GM10248 (cell line): ENCODE results near the gene SP2.

ENCODE experiments used
- CTCF ChIA-PET: fragments of 300-600 bp; sonication (Branson Sonifier 250); formaldehyde crosslinking; extraction: SDS; loops from one replicate; lab custom pipeline; 2021; ENCODE audit warnings: antibody characterized with exemption; lab: Yijun Ruan, JAX
- POLR2A ChIA-PET: fragments of 350-650 bp; sonication (Branson Sonifier 250); formaldehyde crosslinking; extraction: SDS; loops from one replicate; lab custom pipeline; 2020; ENCODE audit warnings: antibody characterized with exemption; lab: Yijun Ruan, JAX
- DNase-seq: peaks from one replicate; pipeline ENCODE4 v3.0.0; 2012; ENCODE audit errors: extremely low spot score
- TF ChIP-seq, protein P1 (sequence below): IDR thresholded peaks from 2 replicates; pipeline ENCODE4 v1.5.1; 2012; ENCODE audit warnings: mild to moderate bottlenecking, low read depth; ENCODE audit errors: extremely low read depth, missing control alignments, control extremely low read depth

The SP2 gene

DNA sequence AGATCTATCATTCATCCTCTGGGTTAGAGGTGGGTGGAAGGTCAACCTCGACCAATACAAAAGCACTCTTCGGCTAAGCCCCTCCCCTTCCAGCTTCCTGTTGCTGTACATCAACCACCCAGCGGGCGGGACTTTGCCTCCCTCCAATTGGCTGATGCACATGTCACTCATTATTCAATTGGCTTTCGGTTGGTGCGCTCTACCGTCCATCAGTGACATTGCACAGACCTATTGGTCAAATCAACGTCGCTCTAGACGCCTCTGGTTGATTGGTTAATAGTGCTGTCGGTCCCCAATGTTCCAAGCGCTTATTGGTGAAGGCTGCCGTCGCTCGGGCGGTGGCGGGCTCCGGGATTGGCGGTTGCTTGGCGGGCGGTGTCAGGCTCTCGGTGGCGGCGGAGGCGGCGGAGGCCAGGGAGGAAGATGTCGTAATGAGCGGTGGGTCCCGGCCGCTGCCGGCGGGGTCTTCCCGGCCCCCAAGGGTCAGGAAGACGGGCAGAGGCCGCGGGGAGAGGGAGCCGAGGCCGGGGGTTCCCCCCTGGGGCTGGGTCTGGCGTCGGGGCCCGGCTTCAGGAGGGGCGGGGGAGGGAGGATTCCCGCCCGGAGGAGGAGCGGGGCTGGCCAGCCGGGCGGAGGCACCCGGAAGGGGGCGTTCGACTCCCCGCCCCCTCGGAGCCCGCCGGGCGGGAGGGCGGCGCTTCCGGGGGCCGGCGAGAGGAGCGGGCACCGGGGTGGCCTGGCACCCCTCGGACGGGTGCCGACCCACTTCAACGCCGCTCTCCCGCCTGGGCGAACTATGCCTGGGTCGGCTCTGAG lies at the start of gene SP2:
Gene SP2, plus strand, starts transcription at position 381 of the 816 bp plus-strand sequence. Its CDS starts 51 bp downstream, at position 432.
- peak; percentile 99 for DNase-seq
- ChIA-PET POLR2A (interaction anchor here (0.8 kb wide), 2 partner anchors 11 to 34 kb away, joined by 3 read pairs; no protein-coding TSS in a partner anchor), CTCF (interaction anchor here (0.8 to 18.7 kb wide), 9 partner anchors 12 to 75 kb away, joined by 3 to 687 read pairs (median 5); partner anchors contain the start of genes CDK5RAP3, LRRC46, MRPL10 and SCRN2)
- TF ChIP-seq, protein P1, sequence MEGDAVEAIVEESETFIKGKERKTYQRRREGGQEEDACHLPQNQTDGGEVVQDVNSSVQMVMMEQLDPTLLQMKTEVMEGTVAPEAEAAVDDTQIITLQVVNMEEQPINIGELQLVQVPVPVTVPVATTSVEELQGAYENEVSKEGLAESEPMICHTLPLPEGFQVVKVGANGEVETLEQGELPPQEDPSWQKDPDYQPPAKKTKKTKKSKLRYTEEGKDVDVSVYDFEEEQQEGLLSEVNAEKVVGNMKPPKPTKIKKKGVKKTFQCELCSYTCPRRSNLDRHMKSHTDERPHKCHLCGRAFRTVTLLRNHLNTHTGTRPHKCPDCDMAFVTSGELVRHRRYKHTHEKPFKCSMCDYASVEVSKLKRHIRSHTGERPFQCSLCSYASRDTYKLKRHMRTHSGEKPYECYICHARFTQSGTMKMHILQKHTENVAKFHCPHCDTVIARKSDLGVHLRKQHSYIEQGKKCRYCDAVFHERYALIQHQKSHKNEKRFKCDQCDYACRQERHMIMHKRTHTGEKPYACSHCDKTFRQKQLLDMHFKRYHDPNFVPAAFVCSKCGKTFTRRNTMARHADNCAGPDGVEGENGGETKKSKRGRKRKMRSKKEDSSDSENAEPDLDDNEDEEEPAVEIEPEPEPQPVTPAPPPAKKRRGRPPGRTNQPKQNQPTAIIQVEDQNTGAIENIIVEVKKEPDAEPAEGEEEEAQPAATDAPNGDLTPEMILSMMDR = no peak

DNA sequence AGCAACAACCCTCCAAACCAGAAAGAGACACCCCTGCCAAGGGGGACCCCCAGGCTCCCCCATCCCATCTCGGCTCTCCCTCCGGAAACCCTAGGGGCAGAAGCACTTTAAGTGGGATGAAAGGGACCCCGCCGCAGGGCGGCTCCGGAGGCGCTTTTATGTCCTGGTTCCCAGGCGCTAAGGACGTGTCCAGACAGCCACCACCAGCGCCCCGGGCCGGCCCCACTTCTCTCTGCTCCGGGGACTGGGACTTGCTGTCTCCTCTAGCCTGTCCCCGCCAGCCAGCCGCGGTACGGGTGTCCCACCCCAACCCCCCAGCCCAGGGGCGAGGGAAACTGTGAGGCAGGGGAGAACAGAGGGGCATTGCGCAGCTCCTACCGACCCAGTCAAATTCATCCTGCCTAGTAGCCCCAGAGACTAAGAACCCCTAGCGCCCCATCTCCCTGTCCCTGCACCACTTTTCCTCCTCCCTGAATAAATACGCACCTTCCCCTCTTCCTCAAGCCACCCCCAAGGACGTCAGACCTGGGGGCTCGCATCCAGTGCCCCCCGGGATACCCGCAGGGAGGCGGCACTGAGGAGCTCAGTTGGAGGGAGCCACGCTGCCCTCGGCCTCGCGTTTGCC lies 49.2 kb upstream of the SP2 start:
- TF ChIP-seq, protein P1 = no peak
- no peak for DNase-seq
- ChIA-PET POLR2A (no interaction called here), CTCF (interaction anchor here (0.8 to 25.0 kb wide), 13 partner anchors 9 to 171 kb away, joined by 3 to 687 read pairs (median 4); partner anchors contain the start of genes SP2 and SP6)

DNA sequence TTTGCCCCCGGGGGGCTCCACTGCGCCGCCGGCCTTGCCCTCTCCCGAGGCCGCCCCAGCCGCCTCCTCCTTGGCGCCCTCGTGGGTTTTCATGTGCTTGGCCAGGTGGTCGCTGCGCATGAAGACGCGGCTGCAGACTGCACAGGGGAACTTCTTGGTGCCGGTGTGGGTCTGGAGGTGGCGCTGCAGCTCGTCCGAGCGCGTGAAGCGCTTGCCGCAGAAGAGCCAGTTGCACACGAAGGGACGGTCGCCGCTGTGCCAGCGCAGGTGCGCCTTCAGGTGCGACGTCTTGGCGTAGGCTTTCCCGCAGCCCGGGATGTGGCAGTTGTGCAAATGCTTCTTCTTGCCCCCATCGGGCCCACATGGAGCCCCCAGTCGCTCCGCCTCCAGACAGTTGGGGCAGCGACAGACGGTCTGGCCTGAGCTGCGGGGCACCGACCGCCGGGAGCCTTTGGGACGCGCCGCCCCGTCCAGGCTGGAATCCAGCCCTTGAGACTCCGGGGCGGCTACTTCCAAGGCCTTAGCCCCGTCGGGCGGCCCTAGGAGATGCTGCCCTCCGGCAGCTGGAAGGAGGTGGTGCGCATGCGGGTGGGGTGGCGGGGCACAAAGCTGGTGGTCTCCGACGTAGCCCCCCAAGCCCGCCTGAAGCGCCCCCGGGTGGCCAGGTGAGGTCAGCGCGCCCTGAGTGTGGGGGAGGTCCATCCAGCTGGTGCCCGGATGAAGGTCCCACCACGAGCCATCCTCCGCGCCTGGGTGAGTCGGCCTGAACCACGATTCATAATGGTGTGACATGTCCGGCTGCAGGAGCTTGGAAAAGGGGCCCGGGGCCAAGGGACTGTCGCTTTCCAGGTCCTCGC lies 48.5 kb upstream of the SP2 start:
- CTCF ChIA-PET = interaction anchor here (0.8 to 25.0 kb wide), 15 partner anchors 8 to 170 kb away, joined by 3 to 687 read pairs (median 3); partner anchors contain the start of genes SP2 and SP6
- TF ChIP-seq, protein P1 = peak; percentile 42
- POLR2A ChIA-PET = no interaction called here
- DNase-seq = no peak

DNA sequence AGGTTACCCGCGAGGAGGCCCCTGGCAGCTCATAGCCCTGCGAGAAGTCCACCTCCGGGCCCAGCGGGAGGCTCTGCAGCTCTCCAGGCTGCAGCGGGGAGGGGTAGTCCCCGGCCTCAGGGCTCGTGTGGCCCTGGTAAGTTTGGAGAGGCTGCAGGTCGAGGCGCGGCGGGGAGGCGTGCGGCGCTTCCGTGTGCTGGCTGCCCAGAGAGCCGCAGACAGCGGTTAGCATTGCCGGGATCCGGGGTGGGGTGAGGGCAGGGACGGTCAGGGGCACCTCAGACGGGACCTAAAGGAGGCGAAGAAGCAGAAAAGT lies 47.9 kb upstream of the SP2 start:
- TF ChIP-seq, protein P1 = no peak
- ChIA-PET POLR2A (no interaction called here), CTCF (interaction anchor here (0.9 to 25.0 kb wide), 11 partner anchors 8 to 170 kb away, joined by 3 to 687 read pairs (median 3); partner anchors contain the start of genes SP2 and SP6)
- no peak for DNase-seq

DNA sequence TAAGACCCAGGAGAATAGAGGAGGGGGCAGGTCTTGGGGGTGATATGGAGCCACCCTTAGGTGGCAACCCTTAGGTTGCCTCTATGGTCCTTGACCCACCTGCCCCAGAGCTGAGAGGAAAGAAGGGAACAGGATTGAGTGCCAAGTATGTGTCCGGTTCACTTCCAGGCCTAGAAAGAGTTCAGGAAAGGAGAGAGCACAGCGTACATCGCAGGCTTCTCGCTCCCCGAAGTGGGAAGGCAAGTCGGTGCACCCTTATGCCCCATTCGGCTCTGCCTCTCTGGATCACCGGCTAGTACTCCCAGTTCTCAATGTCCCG lies 45.7 kb upstream of the SP2 start:
- ChIA-PET POLR2A (no interaction called here), CTCF (interaction anchor here (2.4 to 25.0 kb wide), 3 partner anchors 6 to 37 kb away, joined by 8 to 687 read pairs (median 152); partner anchors contain the start of genes SCRN2 and SP2)
- TF ChIP-seq, protein P1 = no peak
- no peak for DNase-seq
